Embryonic facial prominence (tissue), 1 donor: ENCODE measurements around the gene QRFP.
"Not testable (repeated sequence)": the region's sequence is repeated elsewhere in the genome, so short reads cannot be mapped to it uniquely, and the experiment has no call there.

ENCODE experiments used
- DNase-seq: peaks from one replicate; pipeline ENCODE4 v3.0.0-alpha.2; 2016; ENCODE audit errors: extremely low spot score

Gene QRFP

GRCh38 chr9:130849356-130849755, 47.3 kb downstream of the QRFP start:
- DNase-seq = no peak

- DNase-seq = not testable (repeated sequence)
Observed at GRCh38 chr9:130848514-130848913, 48.1 kb downstream of the QRFP start.

DNA sequence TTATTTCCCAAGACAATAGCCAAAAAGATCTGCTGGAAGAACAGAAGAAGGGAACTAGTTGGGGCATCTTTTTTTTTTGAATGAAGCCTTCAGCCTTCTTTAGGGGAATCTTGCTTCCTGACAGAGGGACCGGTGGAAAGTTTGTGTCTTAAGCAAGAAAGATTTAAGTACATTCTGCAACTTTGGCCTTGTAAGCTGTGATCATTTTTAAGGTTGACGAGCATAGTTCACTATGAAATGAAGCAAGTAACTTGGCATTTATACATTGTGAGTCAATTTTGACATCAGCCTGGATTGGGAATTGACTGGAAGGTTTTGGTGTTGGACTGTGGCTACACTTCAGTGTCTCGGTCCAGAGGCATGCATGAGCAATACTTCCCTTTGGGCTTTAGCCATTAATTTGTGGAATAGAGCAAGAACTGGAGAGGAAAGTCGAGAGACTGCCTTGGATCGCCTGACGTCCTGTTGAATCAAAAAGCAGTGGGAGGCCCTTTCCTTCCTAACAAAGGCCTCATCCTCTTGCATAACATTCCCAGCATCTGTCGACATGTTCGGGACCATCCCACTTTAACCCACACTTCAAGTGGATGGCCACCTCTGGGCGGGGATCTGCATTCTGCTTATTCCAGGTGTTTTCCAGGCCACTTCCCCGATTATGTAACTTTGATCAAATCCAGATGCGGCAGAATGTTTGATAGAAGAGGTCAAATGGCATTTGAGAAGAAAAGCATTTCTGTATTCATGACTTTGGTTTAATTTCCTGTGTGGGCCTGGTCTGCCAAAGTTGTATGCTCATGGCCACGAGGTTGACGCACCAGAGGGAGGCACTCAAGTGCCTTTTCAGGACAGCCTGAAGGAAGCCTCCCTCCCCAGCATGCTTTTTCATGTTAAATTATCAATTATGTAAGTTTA, 49.0 kb downstream of the QRFP start:
- DNase-seq = peak; percentile 66

- DNase-seq = no peak
Observed at GRCh38 chr9:130846487-130847305, 49.9 kb downstream of the QRFP start.

DNA sequence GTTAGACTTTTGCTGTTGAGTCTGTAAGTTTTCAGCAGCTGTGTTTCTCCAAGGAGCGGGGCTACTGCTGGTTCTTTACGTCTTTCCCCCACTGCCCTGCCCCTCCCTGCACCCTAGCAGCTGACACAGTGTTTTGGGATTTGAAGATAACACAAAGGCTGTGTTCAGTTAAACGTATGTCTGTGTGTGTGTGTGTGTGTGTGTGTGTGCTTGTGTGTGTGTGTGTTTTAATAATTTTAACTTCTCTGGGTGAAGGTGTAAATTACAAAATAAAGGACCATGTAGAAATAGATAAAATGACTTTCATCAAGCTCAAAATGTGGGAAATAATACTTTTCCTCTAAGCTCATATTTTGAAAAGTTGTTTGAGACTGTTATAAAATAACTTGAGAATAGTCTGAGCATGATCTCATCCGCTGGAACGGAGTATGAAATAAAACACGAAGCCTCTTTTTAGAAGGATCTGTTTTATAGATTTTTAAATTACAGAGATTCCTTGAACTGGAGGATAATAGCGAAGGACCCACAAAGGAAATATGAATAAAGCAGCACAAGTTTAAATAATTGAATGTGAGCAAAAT, 50.6 kb downstream of the QRFP start:
- no peak for DNase-seq

- no peak for DNase-seq
Observed at GRCh38 chr9:130845254-130845653, 51.4 kb downstream of the QRFP start.

- no peak for DNase-seq
Observed at GRCh38 chr9:130844044-130844451, 52.6 kb downstream of the QRFP start.

GRCh38 chr9:130843049-130843908, 53.3 kb downstream of the QRFP start:
- DNase-seq = no peak
